Body of pancreas (tissue), 4 donors: ENCODE measurements around the gene P2RY8. TPM values are rescaled to one million over a fixed set of nuclear protein-coding genes. Genes with fewer than 3 reads are reported as not detected.

ENCODE experiments used
- ATAC-seq: fragments of 150-250 bp; one replicate; pipeline ENCODE4 v1.9.1; 2016
- DNase-seq, 4 donors: peaks; one replicate each; pipeline ENCODE4 v3.0.0-alpha.2; 2019
- H3K27ac ChIP-seq, 4 donors: fragments of 200-600 bp; sonication (generic); 1 replicate in 3 of 4; 2 replicates in 1 of 4; pipeline versions ENCODE4 v1.5.1 to v1.6.1; 2016 to 2019; ENCODE audit warnings: mild to moderate bottlenecking in 1 of 4, mixed read lengths in 1 of 4, moderate library complexity in 1 of 4
- H3K27me3 ChIP-seq, 2 donors: fragments of 200-600 bp; sonication (generic); one replicate each; pipeline ENCODE4 v1.6.0; 2016; ENCODE audit warnings: mild to moderate bottlenecking in 1 of 2
- H3K36me3 ChIP-seq, 2 donors: fragments of 200-600 bp; sonication (generic); replicated peaks in 1 of 2; 2 replicates each; pipeline ENCODE4 v1.5.1; 2016; ENCODE audit warnings: low read depth in 2 of 2; ENCODE audit not compliant: insufficient read depth in 1 of 2
- H3K4me1 ChIP-seq: fragments of 200-600 bp; sonication (generic); one replicate; pipeline ENCODE4 v1.6.0; 2016
- H3K4me3 ChIP-seq, 2 donors: fragments of 200-600 bp; sonication (generic); 1 replicate in 1 of 2; 2 replicates in 1 of 2; pipeline ENCODE4 v1.5.1; 2016 to 2019
- H3K9me3 ChIP-seq, 3 donors: fragments of 200-600 bp; sonication (generic); 1 replicate in 2 of 3; 2 replicates in 1 of 3; pipeline ENCODE4 v1.5.1; 2016
- CTCF ChIP-seq, 7 experiments: fragments of 450-650 bp in 4 of 7; fragments of 200-600 bp in 3 of 7; sonication (generic) in 3 of 7; IDR thresholded peaks; one replicate each; pipeline ENCODE4 v1.5.1; 2016 to 2019; ENCODE audit warnings: antibody characterized with exemption in 7 of 7
- POLR2A ChIP-seq, 3 donors: fragments of 450-650 bp; IDR thresholded peaks; one replicate each; pipeline ENCODE4 v1.6.1; 2016; ENCODE audit warnings: antibody characterized with exemption in 3 of 3, mild to moderate bottlenecking in 2 of 3
- WGBS, 2 donors: methylation state at CpG; one replicate each; pipeline ENCODE4 v1.1.5; 2017; 5-methylcytosine and 5-hydroxymethylcytosine counted together
- intact Hi-C: fragments of 100-400 bp; cut with DNase I; formaldehyde crosslinking; loops from one replicate; pipeline ENCODE4 v1.15.1; 2023
- total RNA-seq, 2 donors: library from RNA; depleted of rRNA; stranded (reverse); fragments of >200 nt; gene quantifications; one replicate each; pipeline ENCODE4 v1.1.0, GENCODE V29; 2016

The P2RY8 gene
- total RNA-seq, 2 donors from 2014 or later: 0.66 to 0.78 TPM

GRCh38 chrX:1555370-1555769 lies 18.4 kb upstream of the P2RY8 start:
- H3K27me3 ChIP-seq: no peaks in the 10 kb centered on the region
- no peaks in the 10 kb centered on the region for H3K4me1 ChIP-seq
- H3K9me3 ChIP-seq: no peaks in the 10 kb centered on the region
- DNase-seq (no peak), ATAC-seq (no peak)
- 83 to 87% methylated on average over 6 of the region's 6 CpGs for WGBS, 2 donors
- H3K36me3 ChIP-seq: no peaks in the 10 kb centered on the region
- intact Hi-C loops: no loop called here
- TF ChIP-seq POLR2A (IDR thresholded peaks at IDR 0.05) (no peak), CTCF (IDR thresholded peaks at IDR 0.05) (no peak)
- H3K4me3 ChIP-seq: no peak overlapping the region
- no peak overlapping the region for H3K27ac ChIP-seq

GRCh38 chrX:1554469-1555210 lies 17.7 kb upstream of the P2RY8 start:
- Histone ChIP-seq H3K4me3 (no peak overlapping the region), H3K9me3 (no peaks in the 10 kb centered on the region), H3K4me1 (no peaks in the 10 kb centered on the region), H3K27me3 (no peaks in the 10 kb centered on the region), H3K36me3 (no peaks in the 10 kb centered on the region), H3K27ac (no peak overlapping the region)
- 68 to 77% methylated on average over 13 to 19 of the region's 19 CpGs for WGBS, 2 donors
- DNase-seq (no peak), ATAC-seq (no peak)
- intact Hi-C loops: no loop called here
- TF ChIP-seq CTCF (IDR thresholded peaks at IDR 0.05) (no peak), POLR2A (IDR thresholded peaks at IDR 0.05) (no peak)

GRCh38 chrX:1551959-1552546 lies 15.1 kb upstream of the P2RY8 start:
- TF ChIP-seq POLR2A (IDR thresholded peaks at IDR 0.05) (no peak), CTCF (IDR thresholded peaks at IDR 0.05) (no peak)
- no peak for ATAC-seq
- intact Hi-C loops: no loop called here
- Histone ChIP-seq H3K27me3 (no peaks in the 10 kb centered on the region), H3K36me3 (no peaks in the 10 kb centered on the region), H3K4me3 (no peak overlapping the region), H3K4me1 (no peaks in the 10 kb centered on the region), H3K27ac (no peak overlapping the region), H3K9me3 (no peaks in the 10 kb centered on the region)
- 78% methylated on average over 3 of the region's 3 CpGs for WGBS, 2 donors
- no peak for DNase-seq

GRCh38 chrX:1546691-1547251 lies 9.8 kb upstream of the P2RY8 start:
- intact Hi-C loops: no loop called here
- DNase-seq: no peak
- Histone ChIP-seq H3K4me1 (no peaks in the 10 kb centered on the region), H3K27me3 (no peaks in the 10 kb centered on the region), H3K9me3 (no peaks in the 10 kb centered on the region), H3K27ac (no peak overlapping the region), H3K4me3 (no peak overlapping the region), H3K36me3 (no peaks in the 10 kb centered on the region)
- no peak for ATAC-seq
- WGBS, 2 donors: 73 to 77% methylated on average over 17 to 18 of the region's 18 CpGs
- TF ChIP-seq CTCF (IDR thresholded peaks at IDR 0.05): no peak
- TF ChIP-seq POLR2A (IDR thresholded peaks at IDR 0.05): no peak
